ENCODE data around the gene PATE4.

GRCh38 chr11:125846188-125846587, 13.1 kb downstream of the PATE4 start:
- TF ChIP-seq CTCF (IDR thresholded peaks at IDR 0.05; ENCODE audit: borderline replicate concordance, extremely low read depth, low read length, poor library complexity, severe bottlenecking) (no peak), EZH2 (IDR thresholded peaks at IDR 0.05; ENCODE audit: borderline replicate concordance, low read depth, low read length, severe bottlenecking) (no peak)

All from DND-41 (cell line).